Mesothelial cell of epicardium (in vitro differentiated cells): Measurements from ENCODE around the gene SLITRK2. TPM values are rescaled to one million over a fixed set of nuclear protein-coding genes. Genes with fewer than 3 reads are reported as not detected.

Experiments used
- DNase-seq, 2 experiments: peaks; one replicate each; pipeline ENCODE4 v3.0.0; 2021; ENCODE audit warnings: low spot score in 2 of 2; ENCODE audit not compliant: unreplicated experiment in 2 of 2
- H3K27ac Mint-ChIP-seq: 2 replicates; pipeline ENCODE4 v1.8.0; 2021; ENCODE audit warnings: mixed read lengths
- H3K27me3 Mint-ChIP-seq: 2 replicates; pipeline ENCODE4 v1.8.0; 2021; ENCODE audit warnings: low read depth, mixed read lengths
- H3K36me3 Mint-ChIP-seq: 2 replicates; pipeline ENCODE4 v1.8.0; 2021; ENCODE audit warnings: mixed read lengths
- H3K4me1 Mint-ChIP-seq: 2 replicates; pipeline ENCODE4 v1.8.0; 2021; ENCODE audit warnings: mixed read lengths
- H3K4me3 Mint-ChIP-seq: 2 replicates; pipeline ENCODE4 v1.8.0; 2021; ENCODE audit warnings: mild to moderate bottlenecking, moderate library complexity, mixed read lengths
- H3K9me3 Mint-ChIP-seq: 2 replicates; pipeline ENCODE4 v1.8.0; 2021; ENCODE audit warnings: mixed read lengths
- CTCF ChIP-seq: fragments of 200-600 bp; sonication (generic); IDR thresholded peaks from one replicate; pipeline ENCODE4 v1.5.0; 2021; ENCODE audit warnings: antibody characterized with exemption; ENCODE audit not compliant: unreplicated experiment
- total RNA-seq: library from RNA; stranded (reverse); gene quantifications from 3 replicates; pipeline ENCODE4 v1.2.1, GENCODE V29; 2021

Gene SLITRK2
- total RNA-seq: 0.85 to 1.2 TPM (median 0.95 TPM) in 3 replicates

DNA sequence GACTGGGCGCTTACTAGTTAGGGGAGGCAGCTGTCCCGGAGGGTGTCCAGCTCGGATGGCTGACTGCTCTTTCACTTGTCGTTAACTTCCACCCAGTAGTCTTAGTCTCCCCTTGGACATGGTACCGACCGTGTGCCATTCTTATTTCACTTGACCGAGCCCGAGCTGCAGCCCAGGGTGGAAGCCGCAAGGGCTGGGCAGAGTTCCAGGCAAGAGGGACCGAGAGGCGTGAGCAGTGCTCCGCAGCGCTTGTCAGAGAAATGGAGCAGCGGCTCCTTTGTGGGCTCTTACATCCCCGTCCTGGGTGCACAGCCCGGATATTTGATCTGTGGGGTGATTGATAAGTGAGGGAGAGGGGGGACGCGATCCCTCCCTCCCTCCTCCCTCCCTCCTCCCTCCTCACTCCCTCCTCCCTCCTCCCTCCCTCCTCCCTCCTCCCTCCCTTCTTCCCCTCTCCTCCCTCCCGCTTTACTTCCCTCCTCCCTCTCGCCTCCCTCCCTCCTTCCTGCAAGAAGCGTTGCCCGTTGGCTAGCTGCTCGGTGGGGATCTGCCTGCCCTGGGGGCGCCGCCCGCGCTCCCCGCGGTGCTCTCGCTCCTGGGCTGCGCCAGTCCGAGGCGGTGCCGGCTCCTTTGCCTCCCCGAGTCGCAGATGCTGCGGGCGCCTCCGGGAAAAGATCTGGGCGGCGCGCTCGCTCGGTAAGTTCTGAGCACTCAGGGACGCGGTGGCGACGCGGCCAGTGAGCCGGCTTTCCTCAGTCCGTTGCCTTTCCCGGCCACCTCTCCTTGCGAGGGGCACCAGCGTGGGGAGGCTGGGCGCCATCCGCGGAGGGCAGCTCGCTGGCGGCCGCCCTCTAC is at the start of gene SLITRK2:
TSS of gene SLITRK2 (plus strand) at position 499 of the 855 bp plus-strand sequence. CDS start 4,597 bp downstream, outside the sequence.
- no peak for TF ChIP-seq CTCF
- Mint-ChIP-seq H3K27me3 (peaks cover 90% of the 10 kb centered on the region), H3K4me3 (peak within 1 kb of the TSS; percentile 51), H3K9me3 (peaks cover 6% of the 10 kb centered on the region), H3K4me1 (peaks cover 21% of the 10 kb centered on the region), H3K36me3 (no peaks in the 10 kb centered on the region), H3K27ac (no peak within 1 kb of the TSS)
- no peak for DNase-seq

DNA sequence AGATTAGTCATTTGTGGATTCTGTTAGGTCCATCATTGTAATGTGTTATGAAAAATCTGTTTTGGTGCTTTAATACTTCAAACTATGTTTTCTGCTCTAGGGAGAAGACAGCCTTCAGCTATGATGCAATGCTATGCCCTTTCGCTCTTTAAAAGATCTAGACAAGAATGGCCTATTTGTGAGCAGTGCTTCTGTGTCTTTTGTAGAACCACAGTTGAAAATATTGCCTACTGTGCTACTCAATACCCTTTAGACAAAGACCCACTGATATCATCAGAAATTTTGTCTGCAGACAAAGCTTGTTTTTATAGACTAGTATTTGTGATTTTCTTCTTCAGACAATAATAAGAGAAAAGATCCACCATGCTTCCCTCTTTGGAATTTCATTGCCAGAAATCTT is 44.6 kb upstream of the SLITRK2 start:
- Mint-ChIP-seq H3K27me3 (no peaks in the 10 kb centered on the region), H3K36me3 (peaks cover 1% of the 10 kb centered on the region), H3K4me3 (no peak overlapping the region), H3K9me3 (peaks cover 52% of the 10 kb centered on the region), H3K27ac (no peak overlapping the region), H3K4me1 (no peaks in the 10 kb centered on the region)
- no peak for TF ChIP-seq CTCF
- no peak for DNase-seq

DNA sequence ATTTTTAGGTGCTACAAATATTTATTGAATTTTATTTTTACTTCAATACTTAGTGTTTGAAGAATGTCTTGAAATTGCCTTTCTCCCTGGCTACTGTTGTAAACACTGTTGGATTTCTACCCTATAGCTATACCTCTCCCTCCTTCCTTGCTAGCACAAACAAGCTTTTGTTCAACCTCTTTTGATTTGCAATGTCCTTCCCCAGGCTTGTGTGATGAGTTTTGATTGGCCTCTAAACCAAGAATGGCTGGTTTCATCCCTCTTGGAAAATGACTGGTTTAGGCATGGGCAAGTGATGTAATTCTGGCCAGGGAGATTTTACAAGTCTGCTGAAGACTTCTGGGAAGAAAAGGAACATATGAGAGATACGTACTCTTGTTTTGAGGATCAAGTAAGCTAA is 25.3 kb upstream of the SLITRK2 start:
- no peak overlapping the region for H3K27ac Mint-ChIP-seq
- no peaks in the 10 kb centered on the region for H3K27me3 Mint-ChIP-seq
- TF ChIP-seq CTCF: no peak
- no peak overlapping the region for H3K4me3 Mint-ChIP-seq
- peaks cover 45% of the 10 kb centered on the region for H3K9me3 Mint-ChIP-seq
- H3K4me1 Mint-ChIP-seq: no peaks in the 10 kb centered on the region
- no peak for DNase-seq
- no peaks in the 10 kb centered on the region for H3K36me3 Mint-ChIP-seq

- Mint-ChIP-seq H3K9me3 (peaks cover 43% of the 10 kb centered on the region), H3K4me3 (no peak overlapping the region), H3K27ac (no peak overlapping the region), H3K4me1 (no peaks in the 10 kb centered on the region), H3K27me3 (no peaks in the 10 kb centered on the region), H3K36me3 (no peaks in the 10 kb centered on the region)
- no peak for DNase-seq
- TF ChIP-seq CTCF: no peak
These were observed 14.1 kb upstream of the SLITRK2 start for GRCh38 chrX:145803508-145803907.

DNA sequence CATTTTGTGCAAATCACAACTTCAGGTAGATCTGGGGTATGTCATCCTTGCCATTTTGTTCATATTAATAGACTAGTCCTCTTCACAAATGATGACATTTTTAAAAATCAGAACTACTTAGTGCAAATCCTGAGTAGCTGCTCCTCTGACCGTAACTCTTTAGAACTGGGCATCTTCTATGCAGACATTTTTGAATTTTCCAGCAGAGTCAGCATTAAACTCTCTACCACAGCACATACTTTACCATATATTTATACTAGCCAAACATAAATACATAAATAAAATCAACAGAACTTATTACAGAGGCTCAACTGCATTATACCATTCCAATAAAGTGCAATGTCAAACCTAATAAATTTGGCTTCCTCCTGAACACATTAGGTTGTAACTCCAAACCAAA is 4.5 kb upstream of the SLITRK2 start:
- TF ChIP-seq CTCF: no peak
- Mint-ChIP-seq H3K4me3 (no peak overlapping the region), H3K4me1 (peaks cover 12% of the 10 kb centered on the region), H3K36me3 (no peaks in the 10 kb centered on the region), H3K9me3 (peaks cover 23% of the 10 kb centered on the region), H3K27me3 (peaks cover 52% of the 10 kb centered on the region), H3K27ac (no peak overlapping the region)
- no peak for DNase-seq
